Fibroblast of skin of left biceps (primary cell): Measurements from ENCODE around the gene DNAI4.

ENCODE experiments used
- DNase-seq, 2 experiments: peaks; one replicate each; pipeline ENCODE4 v3.0.0-alpha.2; 2013; ENCODE audit warnings: low read depth in 2 of 2

DNAI4 gene

GRCh38 chr1:66769512-66770229 lies 155.0 kb downstream of the DNAI4 start:
- DNase-seq = no peak

DNA sequence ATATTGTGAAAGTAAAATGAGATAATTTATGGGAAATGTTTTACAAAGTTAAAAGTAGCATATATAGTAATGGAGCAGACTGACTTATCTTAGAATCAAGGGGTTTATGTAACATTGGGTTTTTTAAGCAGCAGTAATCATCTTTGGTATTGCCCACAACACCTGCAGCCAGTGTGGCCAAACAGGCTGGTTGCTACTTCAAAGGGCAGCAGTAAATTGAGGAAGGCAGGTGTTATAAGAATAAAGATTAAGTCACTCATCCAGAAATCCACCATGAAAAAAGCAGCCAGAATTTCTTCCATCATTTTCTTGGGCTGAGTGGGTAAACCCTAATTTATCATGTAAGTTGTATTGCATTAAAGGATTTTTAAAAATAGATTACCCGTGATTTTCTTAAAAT lies 155.7 kb downstream of the DNAI4 start:
- no peak for DNase-seq

DNA sequence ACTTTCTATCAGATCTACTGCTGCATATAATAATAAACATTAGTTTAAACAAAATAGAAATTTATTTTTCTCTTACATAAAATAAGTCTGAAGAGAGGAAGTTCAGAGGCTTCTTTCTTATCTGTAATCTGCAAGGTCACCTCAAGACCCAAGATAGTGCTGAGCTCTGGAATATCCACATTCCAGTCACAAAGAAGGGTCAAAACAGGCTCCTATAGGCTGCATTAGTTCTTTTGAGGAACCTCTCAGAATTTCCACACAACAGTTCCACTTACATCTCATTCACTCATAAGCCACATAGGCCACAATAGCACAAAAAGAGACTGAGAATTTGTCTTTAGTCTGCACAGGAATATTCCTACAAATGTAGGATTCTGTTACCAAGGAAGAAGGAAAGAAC lies 157.0 kb downstream of the DNAI4 start:
- no peak for DNase-seq

DNA sequence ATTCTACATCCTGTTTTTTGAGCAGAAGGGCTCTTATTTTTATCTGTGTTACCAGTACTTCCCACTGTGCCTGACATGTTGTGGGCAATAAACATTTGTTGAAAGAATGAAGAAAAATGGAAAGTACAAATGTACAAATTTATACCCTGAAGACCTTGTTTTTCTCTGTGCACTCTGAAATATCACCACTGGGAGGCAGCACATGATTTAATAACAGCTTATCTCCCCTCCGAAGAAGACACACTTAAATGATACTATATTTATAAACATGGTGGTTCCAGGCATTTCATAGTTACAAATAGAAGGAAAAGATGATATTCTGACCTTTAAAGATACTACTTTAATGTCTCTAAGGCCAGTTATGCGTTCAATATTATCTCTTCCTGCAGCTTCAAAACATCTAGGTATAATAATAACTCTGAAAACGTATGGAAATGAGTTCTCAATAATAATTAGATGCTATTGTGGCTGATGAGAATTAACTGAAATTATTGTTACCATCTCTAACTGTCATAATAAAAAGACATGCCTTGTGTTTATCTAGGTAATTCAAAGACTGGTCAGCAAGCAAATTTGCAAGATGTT lies 159.6 kb downstream of the DNAI4 start:
- no peak for DNase-seq
